Uterus (tissue), 2 donors: ENCODE results near the gene GPR32.
"Not testable (repeated sequence)": the region's sequence is repeated elsewhere in the genome, so short reads cannot be mapped to it uniquely, and the experiment has no call there.

Source experiments
- POLR2A ChIP-seq, 2 donors: fragments of 450-650 bp; IDR thresholded peaks; one replicate each; pipeline ENCODE4 v1.6.1; 2016; ENCODE audit warnings: antibody characterized with exemption in 2 of 2, mild to moderate bottlenecking in 1 of 2, moderate library complexity in 1 of 2
- TF ChIP-seq, protein P1 (sequence below), 4 experiments: fragments of 200-600 bp in 2 of 4; fragments of 450-650 bp in 2 of 4; sonication (generic) in 2 of 4; IDR thresholded peaks; one replicate each; pipeline ENCODE4 v1.5.1; 2016 to 2019; ENCODE audit warnings: antibody characterized with exemption in 4 of 4, mild to moderate bottlenecking in 2 of 4, moderate library complexity in 1 of 4

DNA sequence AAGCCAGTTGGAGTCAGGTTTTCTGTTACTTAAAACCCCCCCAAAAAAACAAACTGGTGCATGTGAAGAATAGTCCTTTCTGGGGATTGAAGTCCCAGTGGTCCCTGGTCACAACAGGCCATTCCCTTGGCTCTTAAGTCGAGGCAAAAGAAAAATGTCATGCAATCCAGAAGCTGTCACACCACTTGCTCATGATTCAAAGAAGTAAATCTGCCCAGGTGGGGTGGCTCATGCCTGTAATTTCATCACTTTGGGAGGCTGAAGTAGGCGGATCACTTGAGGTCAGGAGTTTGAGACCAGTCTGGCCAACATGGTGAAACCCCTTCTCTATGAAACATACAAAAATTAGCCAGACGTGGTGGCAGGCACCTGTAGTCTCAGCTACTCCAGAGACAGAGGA lies 8.8 kb upstream of the GPR32 start:
- TF ChIP-seq, protein P1, sequence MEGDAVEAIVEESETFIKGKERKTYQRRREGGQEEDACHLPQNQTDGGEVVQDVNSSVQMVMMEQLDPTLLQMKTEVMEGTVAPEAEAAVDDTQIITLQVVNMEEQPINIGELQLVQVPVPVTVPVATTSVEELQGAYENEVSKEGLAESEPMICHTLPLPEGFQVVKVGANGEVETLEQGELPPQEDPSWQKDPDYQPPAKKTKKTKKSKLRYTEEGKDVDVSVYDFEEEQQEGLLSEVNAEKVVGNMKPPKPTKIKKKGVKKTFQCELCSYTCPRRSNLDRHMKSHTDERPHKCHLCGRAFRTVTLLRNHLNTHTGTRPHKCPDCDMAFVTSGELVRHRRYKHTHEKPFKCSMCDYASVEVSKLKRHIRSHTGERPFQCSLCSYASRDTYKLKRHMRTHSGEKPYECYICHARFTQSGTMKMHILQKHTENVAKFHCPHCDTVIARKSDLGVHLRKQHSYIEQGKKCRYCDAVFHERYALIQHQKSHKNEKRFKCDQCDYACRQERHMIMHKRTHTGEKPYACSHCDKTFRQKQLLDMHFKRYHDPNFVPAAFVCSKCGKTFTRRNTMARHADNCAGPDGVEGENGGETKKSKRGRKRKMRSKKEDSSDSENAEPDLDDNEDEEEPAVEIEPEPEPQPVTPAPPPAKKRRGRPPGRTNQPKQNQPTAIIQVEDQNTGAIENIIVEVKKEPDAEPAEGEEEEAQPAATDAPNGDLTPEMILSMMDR (IDR thresholded peaks at IDR 0.05): not testable (repeated sequence)
- TF ChIP-seq POLR2A (IDR thresholded peaks at IDR 0.05): not testable (repeated sequence)
